Peyer's patch (tissue), 4 donors: ENCODE results near the gene DHPS. TPM values are rescaled to one million over a fixed set of nuclear protein-coding genes. Genes with fewer than 3 reads are reported as not detected.
"Not testable (repeated sequence)": the region's sequence is repeated elsewhere in the genome, so short reads cannot be mapped to it uniquely, and the experiment has no call there.

Experiments
- DNase-seq, 3 donors: peaks; one replicate each; pipeline ENCODE4 v3.0.0-alpha.2; 2017 to 2019
- H3K27ac ChIP-seq, 4 donors: fragments of 200-600 bp; sonication (generic); one replicate each; pipeline ENCODE4 v1.5.1; 2016 to 2019
- H3K27me3 ChIP-seq, 2 donors: fragments of 200-600 bp; sonication (generic); one replicate each; pipeline ENCODE4 v1.5.1; 2019
- H3K36me3 ChIP-seq, 3 donors: fragments of 200-600 bp; sonication (generic); one replicate each; pipeline ENCODE4 v1.5.1; 2016 to 2019
- H3K4me1 ChIP-seq, 4 donors: fragments of 200-600 bp; sonication (generic); one replicate each; pipeline ENCODE4 v1.5.1; 2016 to 2019
- H3K4me3 ChIP-seq, 4 donors: fragments of 200-600 bp; sonication (generic); 1 replicate in 3 of 4; 2 replicates in 1 of 4; pipeline ENCODE4 v1.5.1; 2016 to 2019; ENCODE audit warnings: mild to moderate bottlenecking in 1 of 4
- H3K9me3 ChIP-seq, 4 donors: fragments of 200-600 bp; sonication (generic); one replicate each; pipeline ENCODE4 v1.5.1; 2016 to 2019; ENCODE audit warnings: mild to moderate bottlenecking in 1 of 4
- CTCF ChIP-seq, 6 experiments: fragments of 450-650 bp in 4 of 6; fragments of 200-600 bp in 2 of 6; sonication (generic) in 1 of 6; IDR thresholded peaks; one replicate each; pipeline ENCODE4 v1.5.1; 2017 to 2019; ENCODE audit warnings: antibody characterized with exemption in 6 of 6, mild to moderate bottlenecking in 3 of 6, moderate library complexity in 1 of 6
- POLR2A ChIP-seq, 2 donors: fragments of 450-650 bp; IDR thresholded peaks; one replicate each; pipeline ENCODE4 v1.5.1; 2017; ENCODE audit warnings: antibody characterized with exemption in 2 of 2, mild to moderate bottlenecking in 2 of 2, moderate library complexity in 2 of 2
- total RNA-seq, 4 donors: library from RNA; depleted of rRNA; stranded (reverse); fragments of >200 nt; gene quantifications; one replicate each; pipeline ENCODE4 v1.1.0, GENCODE V29; 2016

The DHPS gene
- total RNA-seq, 4 donors from 2014 or later = 76.4 to 215 (median 150) TPM

- peak in 1 of 3 donors; percentile 61 for DNase-seq
- peaks cover 0 to 29% (median 11%) of the 10 kb centered on the region in 4 donors for H3K4me1 ChIP-seq
- TF ChIP-seq CTCF (IDR thresholded peaks at IDR 0.05) = no peak
- no peak for TF ChIP-seq POLR2A (IDR thresholded peaks at IDR 0.05)
Observed at GRCh38 chr19:12720851-12721655, 39.4 kb upstream of the DHPS start.

DNA sequence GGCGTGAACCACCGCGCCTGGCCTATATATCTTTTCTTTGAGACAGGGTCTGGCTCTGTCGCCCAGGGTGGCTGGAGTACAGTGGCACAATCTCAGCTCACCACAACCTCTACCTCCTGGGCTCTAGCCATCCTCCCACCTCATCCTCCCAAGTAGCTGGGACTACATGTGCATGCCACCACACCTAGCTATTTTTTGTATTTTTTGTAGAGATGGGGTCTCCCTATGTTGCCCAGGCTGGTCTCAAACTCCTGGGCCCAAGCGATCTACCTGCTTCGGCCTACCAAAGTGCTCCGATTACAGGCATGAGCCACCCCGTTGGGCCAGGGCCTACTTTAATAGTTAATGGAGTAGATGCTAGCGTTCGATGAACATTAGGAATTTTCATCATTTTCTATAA is 38.6 kb upstream of the DHPS start:
- TF ChIP-seq POLR2A (IDR thresholded peaks at IDR 0.05) (no peak), CTCF (IDR thresholded peaks at IDR 0.05) (no peak)
- peaks cover 0 to 24% (median 0%) of the 10 kb centered on the region in 3 donors for H3K36me3 ChIP-seq
- no peaks in the 10 kb centered on the region for H3K27me3 ChIP-seq
- H3K27ac ChIP-seq = peak overlapping the region in 2 of 4 donors; percentile 88 to 91
- peaks cover 0 to 29% (median 11%) of the 10 kb centered on the region in 4 donors for H3K4me1 ChIP-seq
- no peak for DNase-seq
- peak overlapping the region in 1 of 4 donors; percentile 89 for H3K4me3 ChIP-seq
- no peaks in the 10 kb centered on the region for H3K9me3 ChIP-seq

More at GRCh38 chr19:12720851-12721655, 39.4 kb upstream of the DHPS start:
- H3K4me3 ChIP-seq = peak overlapping the region; percentile 89 to 97 (median 92)
- peaks cover 0 to 17% (median 0%) of the 10 kb centered on the region in 3 donors for H3K36me3 ChIP-seq
- H3K27ac ChIP-seq = peak overlapping the region; percentile 88 to 94 (median 92)
- H3K9me3 ChIP-seq = no peaks in the 10 kb centered on the region
- H3K27me3 ChIP-seq = no peaks in the 10 kb centered on the region

- Histone ChIP-seq H3K27ac (no peak overlapping the region), H3K4me1 (peaks cover 0 to 11% (median 4%) of the 10 kb centered on the region in 4 donors), H3K36me3 (peaks cover 0 to 61% (median 0%) of the 10 kb centered on the region in 3 donors), H3K9me3 (no peaks in the 10 kb centered on the region), H3K4me3 (no peak overlapping the region), H3K27me3 (no peaks in the 10 kb centered on the region)
- DNase-seq = no peak
- TF ChIP-seq POLR2A (IDR thresholded peaks at IDR 0.05) (no peak), CTCF (IDR thresholded peaks at IDR 0.05) (no peak)
Observed at GRCh38 chr19:12715929-12716328, 34.2 kb upstream of the DHPS start.

- Histone ChIP-seq H3K27ac (no peak overlapping the region), H3K4me3 (no peak overlapping the region), H3K9me3 (no peaks in the 10 kb centered on the region), H3K36me3 (peaks cover 0 to 70% (median 0%) of the 10 kb centered on the region in 3 donors), H3K27me3 (no peaks in the 10 kb centered on the region), H3K4me1 (peaks cover 0 to 3% (median 0%) of the 10 kb centered on the region in 4 donors)
- no peak for TF ChIP-seq CTCF (IDR thresholded peaks at IDR 0.05)
- TF ChIP-seq POLR2A (IDR thresholded peaks at IDR 0.05) = no peak
- DNase-seq = no peak
Observed at GRCh38 chr19:12715102-12715501, 33.4 kb upstream of the DHPS start.

- not testable (repeated sequence) for DNase-seq, H3K4me1 ChIP-seq, H3K27ac ChIP-seq, H3K27me3 ChIP-seq, H3K9me3 ChIP-seq, H3K4me3 ChIP-seq
- H3K36me3 ChIP-seq = peaks cover 0 to 80% (median 0%) of the 10 kb centered on the region in 3 donors
Observed at GRCh38 chr19:12713304-12713703, 31.6 kb upstream of the DHPS start.

- H3K27ac ChIP-seq, H3K4me1 ChIP-seq, H3K9me3 ChIP-seq, H3K27me3 ChIP-seq, H3K4me3 ChIP-seq, DNase-seq: not testable (repeated sequence)
- H3K36me3 ChIP-seq = peaks cover 0 to 82% (median 0%) of the 10 kb centered on the region in 3 donors
- TF ChIP-seq CTCF (IDR thresholded peaks at IDR 0.05) = peak in 4 of 6 experiments; percentile 20 to 60 (median 52)
Observed at GRCh38 chr19:12712077-12712476, 30.4 kb upstream of the DHPS start.
